Parathyroid adenoma (tissue), 2 donors: Measurements from ENCODE around the gene PRPF8.
"Not testable (repeated sequence)": the region's sequence is repeated elsewhere in the genome, so short reads cannot be mapped to it uniquely, and the experiment has no call there.

Experiments
- H2AFZ ChIP-seq: fragments of 300-600 bp; sonication (generic); one replicate; pipeline ENCODE4 v1.7.0; 2017; ENCODE audit warnings: antibody characterized with exemption, mild to moderate bottlenecking
- H3K27ac ChIP-seq: fragments of 300-600 bp; sonication (generic); one replicate; pipeline ENCODE4 v1.7.0; 2017
- H3K27me3 ChIP-seq: fragments of 300-600 bp; sonication (generic); one replicate; pipeline ENCODE4 v1.7.0; 2017; ENCODE audit warnings: low read length; ENCODE audit not compliant: control insufficient read depth, insufficient read depth
- H3K36me3 ChIP-seq: fragments of 300-600 bp; sonication (generic); one replicate; pipeline ENCODE4 v1.7.0; 2017; ENCODE audit warnings: low read length; ENCODE audit not compliant: control insufficient read depth, insufficient read depth
- H3K4me1 ChIP-seq: fragments of 300-600 bp; sonication (generic); one replicate; pipeline ENCODE4 v1.7.0; 2017; ENCODE audit warnings: control low read depth
- H3K4me2 ChIP-seq: fragments of 300-600 bp; sonication (generic); one replicate; pipeline ENCODE4 v1.7.0; 2017; ENCODE audit warnings: low read length
- H3K4me3 ChIP-seq: fragments of 300-600 bp; sonication (generic); one replicate; pipeline ENCODE4 v1.7.0; 2017; ENCODE audit warnings: low read depth, low read length
- H3K79me2 ChIP-seq: fragments of 300-600 bp; sonication (generic); one replicate; pipeline ENCODE4 v1.7.0; 2017; ENCODE audit warnings: control low read depth
- H3K9ac ChIP-seq: fragments of 300-600 bp; sonication (generic); one replicate; pipeline ENCODE4 v1.7.0; 2017; ENCODE audit warnings: mild to moderate bottlenecking
- H3K9me3 ChIP-seq: fragments of 300-600 bp; sonication (generic); one replicate; pipeline ENCODE4 v1.7.0; 2017; ENCODE audit warnings: low read length; ENCODE audit not compliant: control insufficient read depth
- TF ChIP-seq, protein P1 (sequence below): fragments of 300-600 bp; sonication (generic); IDR thresholded peaks from one replicate; pipeline ENCODE4 v1.7.0; 2017; ENCODE audit warnings: antibody characterized with exemption, mild to moderate bottlenecking
- donor health status: primary hyperparathyroidism.

PRPF8 gene

DNA sequence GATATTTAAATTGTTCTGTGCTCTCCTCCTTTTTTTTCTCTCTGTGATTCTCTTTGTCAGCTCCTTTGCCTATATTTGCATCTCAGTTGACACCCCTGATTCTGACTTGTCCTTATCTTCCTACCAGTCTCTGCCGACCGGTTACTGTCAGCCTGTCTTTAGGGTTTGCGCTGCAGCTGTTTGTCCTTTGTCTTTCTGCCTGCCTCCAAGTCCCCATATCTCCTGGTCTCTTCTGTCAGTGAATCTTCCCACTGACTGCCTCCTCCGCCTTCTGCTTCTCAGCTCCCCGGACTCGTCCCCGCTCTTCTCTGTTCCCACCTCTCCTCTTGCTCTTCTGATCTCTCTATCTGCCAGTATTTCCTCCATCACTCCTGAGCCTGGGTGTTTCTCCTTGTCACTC is 20.3 kb upstream of the PRPF8 start:
- no peak overlapping the region for H3K27ac ChIP-seq
- H3K27me3 ChIP-seq: no peaks in the 10 kb centered on the region
- H3K9ac ChIP-seq: no peak overlapping the region
- no peak overlapping the region for H2AFZ ChIP-seq
- TF ChIP-seq, protein P1, sequence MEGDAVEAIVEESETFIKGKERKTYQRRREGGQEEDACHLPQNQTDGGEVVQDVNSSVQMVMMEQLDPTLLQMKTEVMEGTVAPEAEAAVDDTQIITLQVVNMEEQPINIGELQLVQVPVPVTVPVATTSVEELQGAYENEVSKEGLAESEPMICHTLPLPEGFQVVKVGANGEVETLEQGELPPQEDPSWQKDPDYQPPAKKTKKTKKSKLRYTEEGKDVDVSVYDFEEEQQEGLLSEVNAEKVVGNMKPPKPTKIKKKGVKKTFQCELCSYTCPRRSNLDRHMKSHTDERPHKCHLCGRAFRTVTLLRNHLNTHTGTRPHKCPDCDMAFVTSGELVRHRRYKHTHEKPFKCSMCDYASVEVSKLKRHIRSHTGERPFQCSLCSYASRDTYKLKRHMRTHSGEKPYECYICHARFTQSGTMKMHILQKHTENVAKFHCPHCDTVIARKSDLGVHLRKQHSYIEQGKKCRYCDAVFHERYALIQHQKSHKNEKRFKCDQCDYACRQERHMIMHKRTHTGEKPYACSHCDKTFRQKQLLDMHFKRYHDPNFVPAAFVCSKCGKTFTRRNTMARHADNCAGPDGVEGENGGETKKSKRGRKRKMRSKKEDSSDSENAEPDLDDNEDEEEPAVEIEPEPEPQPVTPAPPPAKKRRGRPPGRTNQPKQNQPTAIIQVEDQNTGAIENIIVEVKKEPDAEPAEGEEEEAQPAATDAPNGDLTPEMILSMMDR: no peak
- H3K36me3 ChIP-seq: no peaks in the 10 kb centered on the region
- H3K4me2 ChIP-seq: no peak overlapping the region
- no peak overlapping the region for H3K4me3 ChIP-seq
- H3K9me3 ChIP-seq: no peaks in the 10 kb centered on the region
- no peaks in the 10 kb centered on the region for H3K4me1 ChIP-seq
- no peaks in the 10 kb centered on the region for H3K79me2 ChIP-seq

DNA sequence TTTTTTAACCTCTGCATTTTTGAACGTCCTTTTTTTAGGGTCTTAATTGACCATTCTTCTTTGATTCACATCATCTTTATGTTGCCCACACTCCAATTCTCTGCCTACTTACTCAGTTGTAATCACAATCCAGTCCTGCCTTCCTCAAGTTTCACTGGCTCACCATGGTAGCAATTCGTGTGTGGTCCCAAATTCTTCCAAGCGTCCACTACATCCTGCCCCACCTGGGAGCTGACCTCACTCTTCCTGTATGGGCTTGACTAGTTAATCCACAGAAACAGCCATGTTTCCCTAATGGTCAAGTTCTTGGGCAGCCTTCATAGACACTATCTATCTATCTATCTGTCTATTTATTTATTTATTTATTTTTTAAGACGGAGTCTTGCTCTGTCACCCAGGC is 18.4 kb upstream of the PRPF8 start:
- Histone ChIP-seq H3K27ac (no peak overlapping the region), H3K36me3 (no peaks in the 10 kb centered on the region), H3K4me3 (no peak overlapping the region), H3K4me2 (no peak overlapping the region), H3K9ac (no peak overlapping the region), H3K4me1 (no peaks in the 10 kb centered on the region), H2AFZ (no peak overlapping the region), H3K9me3 (no peaks in the 10 kb centered on the region), H3K79me2 (no peaks in the 10 kb centered on the region), H3K27me3 (no peaks in the 10 kb centered on the region)
- TF ChIP-seq, protein P1: no peak

DNA sequence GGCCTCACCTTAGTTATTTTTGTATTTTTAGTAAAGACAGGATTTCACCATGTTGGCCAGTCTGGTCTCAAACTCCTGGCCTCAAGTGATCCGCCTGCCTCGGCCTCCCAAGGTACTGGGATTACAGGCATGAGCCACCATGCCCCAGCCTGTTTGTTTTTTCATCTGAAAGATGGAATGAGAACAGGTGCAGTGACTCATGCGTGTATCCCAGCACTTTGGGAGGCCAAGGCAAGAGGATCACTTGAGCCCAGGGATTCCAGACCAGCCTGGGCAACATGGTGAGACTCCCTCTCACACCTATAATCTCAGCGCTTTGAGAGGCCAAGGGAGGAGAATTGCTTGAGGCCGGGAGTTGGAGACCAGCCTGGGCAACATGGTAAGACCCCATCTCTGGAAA is 15.2 kb upstream of the PRPF8 start:
- not testable (repeated sequence) for H3K79me2 ChIP-seq, H3K4me1 ChIP-seq, H3K9ac ChIP-seq, H3K4me2 ChIP-seq, H3K36me3 ChIP-seq, H3K27ac ChIP-seq, H3K9me3 ChIP-seq, H3K27me3 ChIP-seq, H3K4me3 ChIP-seq, H2AFZ ChIP-seq

DNA sequence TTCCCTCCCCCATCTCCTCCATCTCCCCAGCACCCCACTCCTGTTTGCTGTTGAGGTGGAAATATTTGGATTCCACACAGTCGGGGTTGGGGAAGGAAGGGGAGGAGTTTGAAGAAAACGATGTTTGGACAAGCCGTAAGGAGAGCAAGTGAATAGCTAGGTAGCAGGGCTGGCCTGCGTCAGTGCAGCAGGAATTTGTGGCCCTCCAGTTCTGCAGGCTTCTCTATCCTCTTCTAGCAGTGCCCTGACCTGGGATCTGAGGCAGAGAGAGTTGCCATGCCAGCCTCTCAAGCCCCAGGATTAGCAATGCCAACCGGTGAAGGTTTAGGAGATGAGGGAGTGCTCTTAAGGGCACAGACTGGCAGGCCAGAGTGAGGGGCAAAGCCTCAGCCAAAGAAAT is 13.0 kb upstream of the PRPF8 start:
- Histone ChIP-seq H3K27ac (no peak overlapping the region), H3K4me1 (no peaks in the 10 kb centered on the region), H2AFZ (no peak overlapping the region), H3K9me3 (no peaks in the 10 kb centered on the region), H3K79me2 (no peaks in the 10 kb centered on the region), H3K36me3 (no peaks in the 10 kb centered on the region), H3K27me3 (no peaks in the 10 kb centered on the region), H3K9ac (no peak overlapping the region), H3K4me2 (no peak overlapping the region), H3K4me3 (no peak overlapping the region)
- TF ChIP-seq, protein P1: no peak

DNA sequence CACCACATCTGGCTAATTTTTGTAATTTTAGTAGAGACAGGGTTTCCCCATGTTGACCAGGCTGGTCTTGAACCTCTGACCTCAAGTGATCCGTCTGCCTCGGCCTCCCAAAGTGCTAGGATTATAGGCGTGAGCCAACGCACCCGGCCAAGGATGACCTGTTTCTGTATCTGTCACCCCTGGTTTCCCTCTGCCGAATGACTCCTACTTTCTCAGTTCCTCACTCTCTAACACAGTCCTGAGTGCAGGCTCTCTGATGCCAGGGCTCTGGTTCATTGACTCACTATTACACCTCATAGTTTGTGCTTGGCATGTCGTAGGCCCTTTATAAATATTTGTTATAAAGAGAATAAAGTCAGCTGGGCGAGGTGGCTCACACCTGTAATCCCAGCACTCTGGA is 10.7 kb upstream of the PRPF8 start:
- no peak overlapping the region for H3K27ac ChIP-seq
- no peak overlapping the region for H3K4me2 ChIP-seq
- no peaks in the 10 kb centered on the region for H3K79me2 ChIP-seq
- no peaks in the 10 kb centered on the region for H3K4me1 ChIP-seq
- H3K36me3 ChIP-seq: no peaks in the 10 kb centered on the region
- no peak overlapping the region for H2AFZ ChIP-seq
- TF ChIP-seq, protein P1: no peak
- H3K9me3 ChIP-seq: no peaks in the 10 kb centered on the region
- H3K4me3 ChIP-seq: no peak overlapping the region
- H3K27me3 ChIP-seq: no peaks in the 10 kb centered on the region
- H3K9ac ChIP-seq: no peak overlapping the region
